Measurements from ENCODE around the gene ALDH3B1.

GRCh38 chr11:68038718-68039525, 28.8 kb downstream of the ALDH3B1 start, which contains the start of gene TCIRG1:
- TF ChIP-seq POLR2AphosphoS5 (IDR thresholded peaks at IDR 0.05; ENCODE audit: borderline replicate concordance, low read depth, low read length) = peak; percentile 27; the same call in 1 of the 2 replicates
- no peak for TF ChIP-seq EZH2 (IDR thresholded peaks at IDR 0.05)

Measured in SK-N-MC (cell line).